SK-N-SH (cell line): ENCODE results near the gene ATP11B.

Experiments used
- CTCF ChIP-seq: fragments of 200-600 bp; sonication (generic); IDR thresholded peaks from 2 replicates; pipeline ENCODE4 v1.6.1; 2017; ENCODE audit warnings: antibody characterized with exemption, mild to moderate bottlenecking, moderate library complexity
- EP300 ChIP-seq, 2 experiments: IDR thresholded peaks; 2 replicates each; pipeline versions ENCODE4 v1.4.0 to v1.6.1; 2012; ENCODE audit warnings: borderline replicate concordance in 1 of 2, low read depth in 1 of 2, low read length in 1 of 2
- EZH2phosphoT487 ChIP-seq: fragments of 200-600 bp; sonication (generic); IDR thresholded peaks from 2 replicates; pipeline ENCODE4 v1.6.1; 2017; ENCODE audit warnings: low read depth, mixed run types, mild to moderate bottlenecking, antibody characterized with exemption, moderate library complexity, borderline replicate concordance
- GABPA ChIP-seq: IDR thresholded peaks from 2 replicates; pipeline ENCODE4 v1.4.0; 2012; ENCODE audit warnings: low read depth, mild to moderate bottlenecking
- GATA2 ChIP-seq: sonication (generic); formaldehyde crosslinking; IDR thresholded peaks from 2 replicates; pipeline ENCODE4 v1.5.0; 2020; ENCODE audit warnings: mild to moderate bottlenecking, missing genetic modification reagents
- NFIC ChIP-seq: IDR thresholded peaks from 2 replicates; pipeline ENCODE4 v1.4.0; 2012; ENCODE audit warnings: borderline replicate concordance
- POLR2AphosphoS5 ChIP-seq: IDR thresholded peaks from 2 replicates; pipeline ENCODE4 v1.6.1; 2012; ENCODE audit warnings: low read depth, low read length
- RFX5 ChIP-seq: IDR thresholded peaks from 2 replicates; pipeline ENCODE4 v1.6.1; 2012; ENCODE audit warnings: mild to moderate bottlenecking, improper control_type of control experiment, low read length
- USF2 ChIP-seq: fragments of 150-350 bp; IDR thresholded peaks from 2 replicates; pipeline ENCODE4 v1.6.1; 2017; ENCODE audit warnings: antibody characterized with exemption, low read length, low read depth, borderline replicate concordance

GRCh38 chr3:182912474-182912873, 119.2 kb downstream of the ATP11B start:
- TF ChIP-seq GABPA (no peak), GATA2 (CRISPR knock-in tag) (no peak), POLR2AphosphoS5 (no peak), EZH2phosphoT487 (no peak), CTCF (no peak), EP300 (IDR thresholded peaks at IDR 0.05; ENCODE audit: borderline replicate concordance in 1 of 2, low read depth in 1 of 2, low read length in 1 of 2) (no peak), RFX5 (no peak), NFIC (no peak), USF2 (no peak)
